ENCODE measurements around the gene DCK. TPM values are rescaled to one million over a fixed set of nuclear protein-coding genes. Genes with fewer than 3 reads are reported as not detected.

DCK gene
- total and polyA plus RNA-seq, 2 experiments from 2014 or later = 11.9 to 19.7 TPM

DNA sequence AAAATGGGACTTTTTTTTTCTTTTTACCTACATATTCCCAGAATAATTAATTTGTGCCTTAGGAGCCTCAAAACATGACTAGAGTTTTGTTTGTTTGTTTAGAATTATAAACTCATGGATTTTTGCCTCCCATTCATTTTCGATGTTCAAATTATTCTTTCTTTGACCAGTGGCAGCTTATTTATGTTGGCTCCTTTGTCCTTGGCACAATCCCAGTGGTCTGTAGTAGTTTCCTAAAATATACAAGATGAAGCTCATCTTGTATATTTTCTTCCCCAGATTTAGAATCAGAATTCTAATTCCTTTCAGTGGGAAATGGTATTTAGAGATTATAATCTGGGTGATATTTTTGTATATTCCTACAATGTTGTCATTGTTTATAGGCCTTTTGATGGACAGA, 27.2 kb downstream of the DCK start:
- Histone ChIP-seq H3K4me1 (ENCODE audit: insufficient read depth) (no peaks in the 10 kb centered on the region), H3K27me3 (no peaks in the 10 kb centered on the region), H3K4me3 (no peak overlapping the region), H3K9me2 (replicated peaks; ENCODE audit: insufficient read depth) (no peaks in the 10 kb centered on the region), H3K4me2 (no peak overlapping the region), H3K36me3 (replicated peaks; ENCODE audit: insufficient read depth, low read depth) (no peaks in the 10 kb centered on the region), H4K20me1 (ENCODE audit: insufficient read depth, poor library complexity, severe bottlenecking) (no peaks in the 10 kb centered on the region), H2AFZ (no peak overlapping the region), H3K79me2 (no peaks in the 10 kb centered on the region), H3K27ac (no peak overlapping the region), H3K9me3 (ENCODE audit: low read depth) (no peaks in the 10 kb centered on the region)
- 100% methylated on average over 1 of the region's 1 CpG for WGBS (ENCODE audit: low lambda C conversion rate, missing lambda C conversion rate)
- no peak for DNase-seq (ENCODE audit: low spot score)
- TF ChIP-seq, protein P1, sequence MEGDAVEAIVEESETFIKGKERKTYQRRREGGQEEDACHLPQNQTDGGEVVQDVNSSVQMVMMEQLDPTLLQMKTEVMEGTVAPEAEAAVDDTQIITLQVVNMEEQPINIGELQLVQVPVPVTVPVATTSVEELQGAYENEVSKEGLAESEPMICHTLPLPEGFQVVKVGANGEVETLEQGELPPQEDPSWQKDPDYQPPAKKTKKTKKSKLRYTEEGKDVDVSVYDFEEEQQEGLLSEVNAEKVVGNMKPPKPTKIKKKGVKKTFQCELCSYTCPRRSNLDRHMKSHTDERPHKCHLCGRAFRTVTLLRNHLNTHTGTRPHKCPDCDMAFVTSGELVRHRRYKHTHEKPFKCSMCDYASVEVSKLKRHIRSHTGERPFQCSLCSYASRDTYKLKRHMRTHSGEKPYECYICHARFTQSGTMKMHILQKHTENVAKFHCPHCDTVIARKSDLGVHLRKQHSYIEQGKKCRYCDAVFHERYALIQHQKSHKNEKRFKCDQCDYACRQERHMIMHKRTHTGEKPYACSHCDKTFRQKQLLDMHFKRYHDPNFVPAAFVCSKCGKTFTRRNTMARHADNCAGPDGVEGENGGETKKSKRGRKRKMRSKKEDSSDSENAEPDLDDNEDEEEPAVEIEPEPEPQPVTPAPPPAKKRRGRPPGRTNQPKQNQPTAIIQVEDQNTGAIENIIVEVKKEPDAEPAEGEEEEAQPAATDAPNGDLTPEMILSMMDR (IDR thresholded peaks at IDR 0.05; ENCODE audit: poor library complexity) = no peak
- TF ChIP-seq EZH2 (IDR thresholded peaks at IDR 0.05; ENCODE audit: borderline replicate concordance) = no peak
- no peak for TF ChIP-seq EZH2phosphoT487 (IDR thresholded peaks at IDR 0.05; ENCODE audit: low read depth, severe bottlenecking, unreplicated experiment)

DNA sequence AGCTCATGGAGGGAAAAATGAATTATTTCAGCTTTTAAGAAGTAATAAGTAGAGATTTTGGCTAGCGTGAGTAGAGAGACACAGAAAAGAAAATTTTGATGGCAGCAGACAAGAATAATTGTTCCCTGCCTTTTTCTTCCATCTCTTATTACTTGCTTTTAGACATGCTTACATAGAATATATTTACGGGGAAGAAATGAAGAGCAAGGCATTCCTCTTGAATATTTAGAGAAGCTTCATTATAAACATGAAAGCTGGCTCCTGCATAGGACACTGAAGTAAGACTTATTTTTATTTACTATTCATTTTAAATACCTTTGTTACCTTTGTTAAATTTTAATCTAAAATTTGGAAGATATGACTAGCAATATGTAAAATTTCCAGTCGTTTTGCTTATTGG, 32.2 kb downstream of the DCK start:
- WGBS (ENCODE audit: low lambda C conversion rate, missing lambda C conversion rate) = 92% methylated on average over 3 of the region's 3 CpGs
- Histone ChIP-seq H3K27ac (no peak overlapping the region), H3K9me3 (ENCODE audit: low read depth) (no peaks in the 10 kb centered on the region), H2AFZ (no peak overlapping the region), H3K79me2 (no peaks in the 10 kb centered on the region), H3K4me1 (ENCODE audit: insufficient read depth) (no peaks in the 10 kb centered on the region), H3K4me3 (no peak overlapping the region), H3K27me3 (no peaks in the 10 kb centered on the region), H4K20me1 (ENCODE audit: insufficient read depth, poor library complexity, severe bottlenecking) (no peaks in the 10 kb centered on the region), H3K36me3 (replicated peaks; ENCODE audit: insufficient read depth, low read depth) (no peaks in the 10 kb centered on the region), H3K9me2 (replicated peaks; ENCODE audit: insufficient read depth) (no peaks in the 10 kb centered on the region), H3K4me2 (no peak overlapping the region)
- DNase-seq (ENCODE audit: low spot score) = no peak
- no peak for TF ChIP-seq EZH2 (IDR thresholded peaks at IDR 0.05; ENCODE audit: borderline replicate concordance)
- no peak for TF ChIP-seq EZH2phosphoT487 (IDR thresholded peaks at IDR 0.05; ENCODE audit: low read depth, severe bottlenecking, unreplicated experiment)
- TF ChIP-seq, protein P1 (IDR thresholded peaks at IDR 0.05; ENCODE audit: poor library complexity) = no peak

DNA sequence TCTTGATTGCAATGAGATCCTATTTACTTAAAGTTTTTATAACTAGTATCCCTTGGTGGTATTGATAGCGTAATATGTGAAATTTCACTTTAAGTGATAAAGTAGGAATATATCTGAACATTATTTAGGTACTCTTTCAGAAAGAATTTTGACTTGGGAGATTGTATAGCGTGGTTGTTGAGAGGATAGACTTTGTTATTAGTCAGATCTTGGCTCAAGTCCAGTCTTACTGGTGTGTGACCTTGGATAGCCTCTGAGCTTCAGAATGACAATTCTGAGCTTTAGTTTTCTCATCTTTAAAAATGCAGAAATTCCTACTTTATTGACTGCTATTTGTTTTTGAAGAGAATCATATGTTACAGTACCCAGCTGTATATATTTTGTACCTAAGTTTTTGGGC, 32.6 kb downstream of the DCK start:
- 78% methylated on average over 2 of the region's 2 CpGs for WGBS (ENCODE audit: low lambda C conversion rate, missing lambda C conversion rate)
- Histone ChIP-seq H2AFZ (no peak overlapping the region), H4K20me1 (ENCODE audit: insufficient read depth, poor library complexity, severe bottlenecking) (no peaks in the 10 kb centered on the region), H3K4me3 (no peak overlapping the region), H3K9me2 (replicated peaks; ENCODE audit: insufficient read depth) (no peaks in the 10 kb centered on the region), H3K36me3 (replicated peaks; ENCODE audit: insufficient read depth, low read depth) (no peaks in the 10 kb centered on the region), H3K4me1 (ENCODE audit: insufficient read depth) (no peaks in the 10 kb centered on the region), H3K4me2 (no peak overlapping the region), H3K27ac (no peak overlapping the region), H3K79me2 (no peaks in the 10 kb centered on the region), H3K9me3 (ENCODE audit: low read depth) (no peaks in the 10 kb centered on the region), H3K27me3 (no peaks in the 10 kb centered on the region)
- TF ChIP-seq EZH2phosphoT487 (IDR thresholded peaks at IDR 0.05; ENCODE audit: low read depth, severe bottlenecking, unreplicated experiment) (no peak), EZH2 (IDR thresholded peaks at IDR 0.05; ENCODE audit: borderline replicate concordance) (no peak)
- TF ChIP-seq, protein P1 (IDR thresholded peaks at IDR 0.05; ENCODE audit: poor library complexity) = no peak
- DNase-seq (ENCODE audit: low spot score) = peak; percentile 47

DNA sequence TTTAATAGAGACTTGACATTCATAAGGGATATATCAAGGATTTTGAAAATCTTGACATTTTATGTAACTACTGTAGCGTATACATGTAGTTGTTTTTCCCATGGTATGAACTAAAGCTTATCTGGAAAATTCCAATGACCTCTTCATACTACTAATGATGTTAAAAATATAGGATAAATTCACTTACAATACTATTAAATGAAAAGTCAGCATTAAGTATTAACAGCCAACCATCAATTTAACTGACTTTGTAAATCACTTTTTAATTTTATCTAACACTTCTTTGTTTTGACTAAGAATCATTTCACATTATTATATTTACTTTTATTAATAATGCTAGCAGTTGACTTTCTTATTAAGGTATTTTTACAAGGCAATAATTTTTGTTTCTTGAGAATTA, 34.2 kb downstream of the DCK start:
- TF ChIP-seq EZH2phosphoT487 (IDR thresholded peaks at IDR 0.05; ENCODE audit: low read depth, severe bottlenecking, unreplicated experiment) = no peak
- no peak for TF ChIP-seq EZH2 (IDR thresholded peaks at IDR 0.05; ENCODE audit: borderline replicate concordance)
- no peak overlapping the region for H3K27ac ChIP-seq
- no peaks in the 10 kb centered on the region for H3K9me2 ChIP-seq (replicated peaks; ENCODE audit: insufficient read depth)
- no peak overlapping the region for H2AFZ ChIP-seq
- no peaks in the 10 kb centered on the region for H4K20me1 ChIP-seq (ENCODE audit: insufficient read depth, poor library complexity, severe bottlenecking)
- no peaks in the 10 kb centered on the region for H3K27me3 ChIP-seq
- no peaks in the 10 kb centered on the region for H3K79me2 ChIP-seq
- H3K9me3 ChIP-seq (ENCODE audit: low read depth) = no peaks in the 10 kb centered on the region
- DNase-seq (ENCODE audit: low spot score) = no peak
- 96% methylated on average over 1 of the region's 1 CpG for WGBS (ENCODE audit: low lambda C conversion rate, missing lambda C conversion rate)
- H3K4me1 ChIP-seq (ENCODE audit: insufficient read depth) = no peaks in the 10 kb centered on the region
- H3K4me3 ChIP-seq = no peak overlapping the region
- no peak overlapping the region for H3K4me2 ChIP-seq
- no peaks in the 10 kb centered on the region for H3K36me3 ChIP-seq (replicated peaks; ENCODE audit: insufficient read depth, low read depth)
